Tibial artery (tissue), 4 donors: ENCODE results near the gene STAT5B.
"Not testable (repeated sequence)": the region's sequence is repeated elsewhere in the genome, so short reads cannot be mapped to it uniquely, and the experiment has no call there.

ENCODE experiments used
- DNase-seq, 2 donors: peaks; one replicate each; pipeline ENCODE4 v3.0.0-alpha.2; 2019
- H3K27ac ChIP-seq, 2 donors: fragments of 200-600 bp; sonication (generic) in 1 of 2; 1 replicate in 1 of 2; 2 replicates in 1 of 2; pipeline ENCODE4 v1.5.1; 2018 to 2019; ENCODE audit warnings: mild to moderate bottlenecking in 1 of 2
- H3K27me3 ChIP-seq, 2 donors: fragments of 200-600 bp; sonication (generic) in 1 of 2; one replicate each; pipeline versions ENCODE4 v1.5.1 to v1.6.0; 2016 to 2019
- H3K36me3 ChIP-seq, 3 donors: fragments of 200-600 bp; sonication (generic) in 2 of 3; one replicate each; pipeline ENCODE4 v1.5.1; 2016 to 2019; ENCODE audit warnings: mild to moderate bottlenecking in 2 of 3
- H3K4me1 ChIP-seq, 4 donors: fragments of 200-600 bp; sonication (generic) in 2 of 4; 1 replicate in 3 of 4; 2 replicates in 1 of 4; pipeline ENCODE4 v1.5.1; 2016 to 2019
- H3K4me3 ChIP-seq, 2 donors: fragments of 200-600 bp; sonication (generic) in 1 of 2; 1 replicate in 1 of 2; 2 replicates in 1 of 2; pipeline ENCODE4 v1.5.1; 2018 to 2019; ENCODE audit warnings: mild to moderate bottlenecking in 2 of 2
- H3K9me3 ChIP-seq, 3 donors: fragments of 200-600 bp; sonication (generic) in 1 of 3; one replicate each; pipeline ENCODE4 v1.5.1; 2016 to 2019
- intact Hi-C: fragments of 100-400 bp; cut with DNase I; formaldehyde crosslinking; loops from one replicate; pipeline ENCODE4 v1.15.0; 2023; ENCODE audit warnings: low total_unique reads
- TF ChIP-seq, protein P1 (sequence below), 2 experiments: fragments of 200-600 bp in 1 of 2; fragments of 450-650 bp in 1 of 2; IDR thresholded peaks; one replicate each; pipeline ENCODE4 v1.5.1; 2017 to 2019; ENCODE audit warnings: antibody characterized with exemption in 2 of 2, mild to moderate bottlenecking in 1 of 2, moderate library complexity in 1 of 2

The STAT5B gene

DNA sequence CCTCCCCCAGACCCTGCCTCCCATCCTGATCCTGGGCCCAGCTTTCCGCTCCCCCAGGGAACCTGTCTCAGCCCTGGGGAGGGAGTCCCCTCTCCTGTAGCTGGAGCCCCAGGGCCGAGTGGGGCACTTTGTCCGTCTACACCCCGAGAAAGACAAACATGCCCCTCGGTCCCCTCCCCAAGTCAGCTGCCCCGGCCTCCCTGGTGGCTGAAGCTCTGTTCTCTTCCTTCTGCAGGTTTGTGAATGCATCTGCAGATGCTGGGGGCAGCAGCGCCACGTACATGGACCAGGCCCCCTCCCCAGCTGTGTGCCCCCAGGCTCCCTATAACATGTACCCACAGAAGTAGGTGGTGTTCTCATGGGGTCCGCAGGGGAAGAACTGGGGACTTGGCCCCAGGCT lies 33.0 kb upstream of the STAT5B start:
- Histone ChIP-seq H3K27me3 (no peaks in the 10 kb centered on the region), H3K36me3 (peaks cover 36 to 82% (median 64%) of the 10 kb centered on the region in 3 donors), H3K27ac (peak overlapping the region in 1 of 2 donors; percentile 83), H3K9me3 (no peaks in the 10 kb centered on the region), H3K4me1 (peaks cover 12 to 31% (median 19%) of the 10 kb centered on the region in 4 donors), H3K4me3 (no peak overlapping the region)
- no peak for DNase-seq
- intact Hi-C loops, result no loop called here
- TF ChIP-seq, protein P1, sequence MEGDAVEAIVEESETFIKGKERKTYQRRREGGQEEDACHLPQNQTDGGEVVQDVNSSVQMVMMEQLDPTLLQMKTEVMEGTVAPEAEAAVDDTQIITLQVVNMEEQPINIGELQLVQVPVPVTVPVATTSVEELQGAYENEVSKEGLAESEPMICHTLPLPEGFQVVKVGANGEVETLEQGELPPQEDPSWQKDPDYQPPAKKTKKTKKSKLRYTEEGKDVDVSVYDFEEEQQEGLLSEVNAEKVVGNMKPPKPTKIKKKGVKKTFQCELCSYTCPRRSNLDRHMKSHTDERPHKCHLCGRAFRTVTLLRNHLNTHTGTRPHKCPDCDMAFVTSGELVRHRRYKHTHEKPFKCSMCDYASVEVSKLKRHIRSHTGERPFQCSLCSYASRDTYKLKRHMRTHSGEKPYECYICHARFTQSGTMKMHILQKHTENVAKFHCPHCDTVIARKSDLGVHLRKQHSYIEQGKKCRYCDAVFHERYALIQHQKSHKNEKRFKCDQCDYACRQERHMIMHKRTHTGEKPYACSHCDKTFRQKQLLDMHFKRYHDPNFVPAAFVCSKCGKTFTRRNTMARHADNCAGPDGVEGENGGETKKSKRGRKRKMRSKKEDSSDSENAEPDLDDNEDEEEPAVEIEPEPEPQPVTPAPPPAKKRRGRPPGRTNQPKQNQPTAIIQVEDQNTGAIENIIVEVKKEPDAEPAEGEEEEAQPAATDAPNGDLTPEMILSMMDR (IDR thresholded peaks at IDR 0.05), result no peak

DNA sequence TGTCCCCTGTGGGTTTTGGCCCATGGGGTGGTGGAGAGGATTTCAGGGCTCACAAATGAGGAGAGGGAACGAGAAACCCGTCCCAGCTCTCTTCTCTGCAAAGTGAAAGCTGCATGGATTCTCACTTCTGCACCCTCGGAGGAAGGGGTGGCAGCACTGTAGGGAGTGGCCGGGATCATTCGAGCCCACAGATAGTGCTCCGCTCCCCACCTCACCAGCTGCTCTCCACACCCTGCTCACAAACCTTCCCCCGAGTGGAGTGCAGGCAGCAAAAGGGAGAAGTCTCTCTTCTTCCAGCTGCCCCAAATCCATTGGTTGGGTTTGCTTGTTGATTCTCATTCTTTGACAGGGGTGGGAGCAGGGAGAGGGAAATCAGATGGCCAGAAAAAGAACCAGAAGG lies 32.3 kb upstream of the STAT5B start:
- TF ChIP-seq, protein P1 (IDR thresholded peaks at IDR 0.05), result no peak
- no peak for DNase-seq
- Histone ChIP-seq H3K27ac (peak overlapping the region; percentile 17 to 83), H3K36me3 (peaks cover 38 to 82% (median 64%) of the 10 kb centered on the region in 3 donors), H3K9me3 (no peaks in the 10 kb centered on the region), H3K27me3 (no peaks in the 10 kb centered on the region), H3K4me1 (peaks cover 12 to 31% (median 19%) of the 10 kb centered on the region in 4 donors), H3K4me3 (no peak overlapping the region)
- intact Hi-C loops, result no loop called here

DNA sequence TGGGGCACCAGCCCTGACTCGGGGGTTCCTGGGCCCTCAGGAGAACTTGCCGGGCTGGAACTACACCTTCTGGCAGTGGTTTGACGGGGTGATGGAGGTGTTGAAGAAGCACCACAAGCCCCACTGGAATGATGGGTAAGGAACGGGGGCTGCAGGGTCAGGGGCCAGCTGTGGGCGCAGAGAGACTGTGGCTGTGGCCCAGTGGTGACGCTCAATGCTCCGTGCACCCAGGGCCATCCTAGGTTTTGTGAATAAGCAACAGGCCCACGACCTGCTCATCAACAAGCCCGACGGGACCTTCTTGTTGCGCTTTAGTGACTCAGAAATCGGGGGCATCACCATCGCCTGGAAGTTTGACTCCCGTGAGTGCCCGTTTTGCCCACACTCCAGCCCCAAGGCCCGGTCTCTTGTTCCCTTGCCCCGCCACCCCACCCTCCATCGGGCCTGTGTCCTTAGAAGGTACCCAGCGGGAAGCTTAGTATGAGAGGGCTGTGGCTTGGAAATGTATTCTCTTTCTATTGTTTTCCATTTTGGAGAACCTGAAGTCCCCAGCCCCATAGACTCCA lies 31.3 kb upstream of the STAT5B start:
- Histone ChIP-seq H3K27ac (no peak overlapping the region), H3K4me1 (peaks cover 8 to 25% (median 16%) of the 10 kb centered on the region in 4 donors), H3K9me3 (no peaks in the 10 kb centered on the region), H3K36me3 (peaks cover 48 to 90% (median 73%) of the 10 kb centered on the region in 3 donors), H3K27me3 (no peaks in the 10 kb centered on the region), H3K4me3 (no peak overlapping the region)
- intact Hi-C loops, result no loop called here
- TF ChIP-seq, protein P1 (IDR thresholded peaks at IDR 0.05), result no peak
- DNase-seq, result no peak

GRCh38 chr17:42306385-42306667 lies 30.1 kb upstream of the STAT5B start:
- TF ChIP-seq, protein P1 (IDR thresholded peaks at IDR 0.05), result no peak
- Histone ChIP-seq H3K36me3 (peaks cover 59 to 100% (median 84%) of the 10 kb centered on the region in 3 donors), H3K4me1 (peaks cover 0 to 15% (median 6%) of the 10 kb centered on the region in 4 donors), H3K27me3 (no peaks in the 10 kb centered on the region), H3K9me3 (no peaks in the 10 kb centered on the region), H3K27ac (no peak overlapping the region), H3K4me3 (no peak overlapping the region)
- DNase-seq, result no peak
- intact Hi-C loops, result no loop called here

GRCh38 chr17:42305543-42306384 lies 29.6 kb upstream of the STAT5B start:
- H3K9me3 ChIP-seq, result no peaks in the 10 kb centered on the region
- no peak overlapping the region for H3K27ac ChIP-seq
- no peak overlapping the region for H3K4me3 ChIP-seq
- intact Hi-C loops, result no loop called here
- TF ChIP-seq, protein P1 (IDR thresholded peaks at IDR 0.05), result no peak
- DNase-seq, result no peak
- no peaks in the 10 kb centered on the region for H3K27me3 ChIP-seq
- H3K4me1 ChIP-seq, result peaks cover 0 to 9% (median 2%) of the 10 kb centered on the region in 4 donors
- peaks cover 65 to 100% (median 90%) of the 10 kb centered on the region in 3 donors for H3K36me3 ChIP-seq

- H3K27me3 ChIP-seq, H3K4me1 ChIP-seq, H3K27ac ChIP-seq, intact Hi-C loops, H3K9me3 ChIP-seq, H3K4me3 ChIP-seq, DNase-seq: not testable (repeated sequence)
- H3K36me3 ChIP-seq, result peaks cover 65 to 99% (median 88%) of the 10 kb centered on the region in 3 donors
These were observed 28.8 kb upstream of the STAT5B start for GRCh38 chr17:42305031-42305330.
